ENCODE results near the gene CAMK1D. TPM values are rescaled to one million over a fixed set of nuclear protein-coding genes. Genes with fewer than 3 reads are reported as not detected.

CAMK1D gene
- total and polyA plus RNA-seq, 2 donors (not counting 3 experiments of a cell fraction or from before 2014, with no cell fraction given): 0.37 to 4.2 TPM

GRCh38 chr10:12586741-12587140, 237.4 kb downstream of the CAMK1D start:
- Histone ChIP-seq H3K27ac (ENCODE audit: insufficient read depth, low read depth, low read length) (no peak overlapping the region), H3K27me3 (ENCODE audit: control insufficient read depth in 2 of 2, insufficient read depth in 2 of 2, low read length in 2 of 2) (no peaks in the 10 kb centered on the region), H3K9me1 (replicated peaks; ENCODE audit: control insufficient read depth, extremely low read depth, insufficient read depth, low read length) (no peaks in the 10 kb centered on the region), H3K4me1 (ENCODE audit: control insufficient read depth, extremely low read depth, insufficient read depth, low read length) (no peaks in the 10 kb centered on the region), H3K4me2 (ENCODE audit: insufficient read depth, low read length) (no peak overlapping the region), H4K20me1 (replicated peaks; ENCODE audit: control insufficient read depth, extremely low read depth, insufficient read depth, low read length) (no peaks in the 10 kb centered on the region), H3K79me2 (ENCODE audit: control insufficient read depth, insufficient read depth, low read length) (no peaks in the 10 kb centered on the region), H3K9ac (replicated peaks; ENCODE audit: extremely low read depth, insufficient read depth, low read length) (no peak overlapping the region), H3K9me3 (replicated peaks; ENCODE audit: control insufficient read depth, insufficient read depth, low read length) (no peaks in the 10 kb centered on the region), H3K36me3 (ENCODE audit: control insufficient read depth in 2 of 2, extremely low read depth in 1 of 2, insufficient read depth in 2 of 2, low read length in 2 of 2) (no peaks in the 10 kb centered on the region), H2AFZ (ENCODE audit: low read depth, low read length) (no peak overlapping the region), H3K4me3 (replicated peaks in 1 of 3; ENCODE audit: insufficient read depth in 1 of 3, low read depth in 1 of 3, low read length in 3 of 3) (no peak overlapping the region)
- ChIA-PET POLR2A (no interaction called here), CTCF (interaction anchor here (0.6 to 1.2 kb wide), 2 partner anchors 14 to 112 kb away, joined by 3 read pairs; no protein-coding TSS in a partner anchor)
- FAIRE-seq (no peak), DNase-seq (ENCODE audit: low read depth, low spot score) (no peak)
- intact Hi-C loops (cut with micrococcal nuclease): no loop called here
- BruUV-seq (replicated peaks): no TSS peak
- dilution Hi-C loops (cut with MboI; ENCODE audit: extremely low pct_ligation_motif_present, low sequenced_read_pairs): no loop called here
- no peak for TF ChIP-seq MAX (IDR thresholded peaks at IDR 0.05; ENCODE audit: insufficient read depth, insufficient read length)
- TF ChIP-seq FOS (IDR thresholded peaks at IDR 0.05; ENCODE audit: borderline replicate concordance, insufficient read depth, low read length): no peak
- TF ChIP-seq GATA2 (IDR thresholded peaks at IDR 0.05; ENCODE audit: insufficient read depth, insufficient read length, low read depth, low read length): no peak
- TF ChIP-seq JUN (IDR thresholded peaks at IDR 0.05; ENCODE audit: borderline replicate concordance, insufficient read depth, insufficient read length, low read depth): no peak
- no peak for TF ChIP-seq MYC (IDR thresholded peaks at IDR 0.05; ENCODE audit: low read depth, low read length)
- no peak for TF ChIP-seq POLR2A (IDR thresholded peaks at IDR 0.05; ENCODE audit: low read depth, low read length)
- TF ChIP-seq CTCF (IDR thresholded peaks at IDR 0.05; ENCODE audit: extremely low read depth in 1 of 2, insufficient read depth in 1 of 2, low read depth in 1 of 2, low read length in 2 of 2): no peak
- TF ChIP-seq EZH2 (IDR thresholded peaks at IDR 0.05; ENCODE audit: borderline replicate concordance, low read depth, low read length, severe bottlenecking): no peak
- TF ChIP-seq POLR2AphosphoS5 (IDR thresholded peaks at IDR 0.05; ENCODE audit: insufficient read depth, low read depth, low read length): no peak

Measured in endothelial cell of umbilical vein (primary cell).